ENCODE results near the gene IRGQ.

The IRGQ gene

DNA sequence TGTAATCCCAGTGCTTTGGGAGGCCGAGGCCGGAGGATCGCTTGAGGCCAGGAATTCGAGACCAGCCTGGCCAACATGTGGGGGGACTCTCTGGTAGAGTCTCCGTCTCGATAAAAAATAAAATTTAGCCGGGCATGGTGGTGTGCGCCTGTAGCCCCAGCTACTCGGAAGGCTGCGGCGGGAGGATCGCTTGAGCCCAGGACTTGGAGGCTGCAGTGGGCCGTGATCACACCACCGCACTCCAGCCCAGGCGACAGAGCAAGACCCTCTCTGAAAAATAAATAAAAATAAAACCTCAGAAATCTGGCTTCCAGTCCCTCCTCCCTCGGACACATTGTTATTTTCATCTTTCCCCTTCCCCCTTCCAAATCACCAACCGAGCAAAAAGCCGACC, 332 bp downstream of the IRGQ start:
- DNase-seq (ENCODE audit: low read depth): no peak
- no peak for TF ChIP-seq CTCF (conservative IDR thresholded peaks at IDR 0.05; ENCODE audit: low read length)
- peak overlapping the region; percentile 80 for H3K4me3 ChIP-seq (ENCODE audit: low read length)

DNA sequence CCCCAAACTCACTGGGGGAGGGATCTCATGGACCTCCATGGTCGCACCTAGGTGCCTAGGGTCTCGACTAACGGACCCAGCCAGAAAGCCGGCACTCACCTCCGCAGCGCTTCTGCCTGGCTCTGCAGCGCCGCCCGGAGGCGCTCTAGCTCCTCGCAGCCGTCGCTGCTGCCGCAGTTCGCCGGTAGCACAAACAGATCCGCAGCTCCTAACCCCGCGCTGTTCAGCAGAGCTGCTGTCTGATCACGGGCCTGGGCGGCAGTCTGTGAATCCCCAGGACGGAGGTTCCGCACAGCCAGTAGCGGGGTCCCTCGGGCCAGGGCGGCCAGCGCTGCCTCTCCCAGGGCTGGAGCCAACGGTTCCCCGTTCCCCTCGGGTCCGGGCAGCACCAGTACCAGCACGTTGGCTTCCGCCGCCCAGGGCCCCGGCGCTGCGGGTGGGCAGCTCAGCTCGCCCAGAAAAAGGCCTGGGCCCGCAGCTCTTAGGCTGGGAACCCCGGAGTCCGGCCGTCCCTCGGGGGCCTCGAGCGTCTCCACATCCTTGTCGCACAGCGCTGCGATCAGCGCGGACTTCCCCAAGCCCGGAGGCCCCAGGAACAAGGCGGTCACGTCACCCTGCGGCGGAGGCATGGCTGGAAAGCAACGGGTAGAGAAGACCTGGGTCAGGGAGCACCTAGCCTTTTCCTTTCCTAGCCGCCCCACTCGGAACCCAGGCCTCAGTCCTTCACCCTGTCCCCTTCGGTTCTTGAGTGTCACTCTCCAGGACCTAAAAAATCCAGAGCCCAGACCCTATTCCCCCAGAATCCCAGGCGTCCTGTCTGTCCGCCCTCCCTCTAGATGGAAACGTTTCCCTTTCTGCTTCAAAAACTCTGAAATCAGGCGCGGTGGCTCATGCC, 977 bp downstream of the IRGQ start:
- peak; percentile 51 for DNase-seq (ENCODE audit: low read depth)
- peak overlapping the region; percentile 80 for H3K4me3 ChIP-seq (ENCODE audit: low read length)
- TF ChIP-seq CTCF (conservative IDR thresholded peaks at IDR 0.05; ENCODE audit: low read length): peak; percentile 79

DNA sequence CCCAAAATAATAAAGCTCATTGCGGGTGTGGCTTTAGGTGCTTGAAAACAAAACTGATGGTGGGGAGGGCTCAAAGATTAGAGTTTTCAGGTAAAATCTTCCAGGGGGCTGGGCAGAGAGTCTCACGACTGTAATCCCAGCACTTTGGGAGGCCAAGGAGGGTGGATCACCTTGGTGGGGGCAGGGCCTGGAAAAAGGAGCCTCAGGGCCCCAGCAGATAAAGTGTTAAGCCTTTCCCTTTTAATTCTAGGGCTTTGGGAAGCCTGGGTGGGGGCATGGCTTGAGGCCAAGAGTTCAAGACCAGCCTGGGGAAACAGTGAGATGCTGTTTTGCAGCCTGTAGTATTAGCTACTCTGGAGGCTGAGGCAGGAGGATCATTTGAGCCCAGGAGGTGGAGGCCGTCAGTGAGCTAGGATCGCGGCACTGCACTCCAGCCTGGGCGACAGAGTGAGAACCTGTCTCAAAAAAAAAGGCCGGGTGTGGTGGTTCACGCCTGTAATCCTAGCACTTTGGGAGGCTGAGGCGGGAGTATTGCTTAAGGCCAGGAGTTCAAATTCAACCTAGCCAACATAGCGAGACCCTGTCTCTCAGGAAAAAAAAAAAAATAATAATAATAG, 1.7 kb downstream of the IRGQ start:
- TF ChIP-seq CTCF (conservative IDR thresholded peaks at IDR 0.05; ENCODE audit: low read length): no peak
- H3K4me3 ChIP-seq (ENCODE audit: low read length): peak overlapping the region; percentile 80

DNA sequence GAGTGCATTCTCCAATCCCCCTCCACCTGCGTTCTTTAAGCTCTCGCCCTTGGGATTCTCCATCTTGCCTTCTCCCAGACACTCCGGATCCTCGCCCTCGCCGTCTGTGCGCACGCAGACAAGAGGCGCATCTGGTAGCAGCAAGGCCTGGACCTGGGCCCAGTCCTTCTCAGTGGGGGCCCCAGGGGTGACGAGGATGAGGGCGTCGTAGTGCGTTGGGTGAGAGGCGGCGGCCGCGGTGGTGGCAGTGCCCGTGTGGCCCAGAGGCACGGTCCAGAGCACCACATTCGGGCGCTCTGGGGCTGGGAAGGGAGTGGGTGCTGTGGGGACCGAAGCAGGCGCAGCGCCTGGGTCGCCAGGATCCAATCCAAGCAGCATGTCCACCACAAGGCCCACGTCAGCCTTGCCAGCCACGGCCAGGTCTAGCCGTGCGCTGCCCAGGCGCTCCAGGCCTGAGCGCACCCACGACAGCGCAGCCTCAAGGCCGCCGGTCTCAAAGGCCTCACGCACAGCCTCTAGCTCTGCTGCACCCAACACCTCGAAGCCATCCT, 3.1 kb downstream of the IRGQ start:
- DNase-seq (ENCODE audit: low read depth): no peak
- TF ChIP-seq CTCF (conservative IDR thresholded peaks at IDR 0.05; ENCODE audit: low read length): no peak
- no peak overlapping the region for H3K4me3 ChIP-seq (ENCODE audit: low read length)

More for the DNA sequence above, 1.7 kb downstream of the IRGQ start:
- DNase-seq (ENCODE audit: low read depth): no peak

DNA sequence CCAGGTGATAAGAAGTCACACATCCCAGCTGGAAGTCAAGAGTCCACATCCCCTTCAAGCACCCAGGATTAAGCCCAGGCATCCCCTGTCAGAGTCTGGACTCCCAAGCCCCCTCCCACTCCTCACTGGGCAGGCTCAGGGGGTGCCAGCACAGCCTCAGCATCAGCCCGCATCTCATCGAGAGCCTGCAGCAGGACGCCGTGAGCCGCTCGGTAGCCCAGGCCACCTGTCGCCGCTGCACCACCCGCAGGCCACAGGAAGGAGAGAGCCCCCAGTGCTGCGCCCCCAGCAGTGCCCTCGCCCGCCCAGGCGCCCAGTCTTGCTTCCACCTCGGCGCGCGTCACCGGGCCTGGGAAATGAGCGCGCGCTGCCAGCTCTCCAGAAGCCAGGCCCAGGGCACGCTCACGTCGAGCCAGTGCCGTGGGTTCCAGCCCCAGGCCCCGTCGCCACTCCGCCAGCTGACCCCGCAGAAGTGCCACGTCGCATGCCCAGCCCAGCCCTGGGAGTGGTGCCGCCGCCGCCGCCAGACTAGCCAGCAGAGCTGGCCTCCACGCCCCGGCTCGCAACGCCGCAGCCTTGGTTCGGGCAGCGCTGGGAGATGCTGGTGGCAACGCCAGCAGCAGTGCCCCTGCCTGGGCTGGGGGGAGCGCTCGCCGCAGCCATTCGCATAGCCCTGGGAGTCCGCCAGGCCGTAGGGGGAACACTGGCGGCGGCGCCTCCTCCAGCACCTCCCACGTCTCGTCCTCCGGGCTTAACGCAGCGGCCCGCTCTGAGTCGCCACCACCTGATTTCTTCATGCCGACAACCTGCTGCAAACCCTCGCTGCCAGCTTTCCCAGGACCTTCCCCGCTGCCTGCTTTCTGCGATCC, 3.8 kb downstream of the IRGQ start:
- H3K4me3 ChIP-seq (ENCODE audit: low read length): no peak overlapping the region
- DNase-seq (ENCODE audit: low read depth): no peak
- TF ChIP-seq CTCF (conservative IDR thresholded peaks at IDR 0.05; ENCODE audit: low read length): no peak

- no peak for DNase-seq (ENCODE audit: low read depth)
- no peak for TF ChIP-seq CTCF (conservative IDR thresholded peaks at IDR 0.05; ENCODE audit: low read length)
- H3K4me3 ChIP-seq (ENCODE audit: low read length): no peak overlapping the region
Observed at GRCh38 chr19:43589678-43590077, 6.3 kb downstream of the IRGQ start.

All from AG10803 (cell line).